IMR-90 (cell line): ENCODE results near the gene AMT. TPM values are rescaled to one million over a fixed set of nuclear protein-coding genes. Genes with fewer than 3 reads are reported as not detected.
A peak's percentile ranks its signal among the peaks of the same experiment; 100 is the strongest.

Experiments
- ATAC-seq: fragments of 200-7000 bp; cut with Tn5 transposase; 2 replicates; pipeline ENCODE4 v1.9.1; 2020; ENCODE audit warnings: low read depth, mild to moderate bottlenecking, moderate library complexity
- BruUV-seq: library from RNA; stranded (reverse); fragments of 400-500 nt; replicated peaks from 2 replicates; lab custom pipeline; 2021; lab: Mats Ljungman, UMichigan
- CTCF ChIA-PET: fragments of 300-600 bp; formaldehyde crosslinking; extraction: SDS; loops from one replicate; lab custom pipeline; 2021; ENCODE audit warnings: antibody characterized with exemption; lab: Yijun Ruan, JAX
- POLR2A ChIA-PET: fragments of 300-600 bp; sonication (Branson Sonifier 250); formaldehyde crosslinking; loops from one replicate; lab custom pipeline; 2022; ENCODE audit warnings: antibody characterized with exemption; ENCODE audit not compliant: unreplicated experiment; lab: Charles Lee
- DNase-seq: peaks from one replicate; pipeline ENCODE4 v3.0.0; 2013
- H2AFZ ChIP-seq: replicated peaks from 2 replicates; pipeline ENCODE3; 2013; ENCODE audit warnings: low read length, mild to moderate bottlenecking; ENCODE audit not compliant: poor library complexity
- H2AK5ac ChIP-seq: 2 replicates; pipeline ENCODE4 v1.6.1; 2013; ENCODE audit warnings: low read depth, low read length, inconsistent platforms
- H2AK9ac ChIP-seq: replicated peaks from 2 replicates; pipeline ENCODE3; 2013; ENCODE audit warnings: mild to moderate bottlenecking, low read depth, low read length, moderate library complexity; ENCODE audit not compliant: poor library complexity
- H2BK120ac ChIP-seq: 2 replicates; pipeline ENCODE4 v1.6.1; 2013; ENCODE audit warnings: low read depth, low read length, inconsistent platforms
- H2BK15ac ChIP-seq: 3 replicates; pipeline ENCODE4 v1.6.1; 2013; ENCODE audit warnings: low read depth, low read length, inconsistent platforms
- H2BK20ac ChIP-seq: 2 replicates; pipeline ENCODE4 v1.6.1; 2013; ENCODE audit warnings: low read depth, mild to moderate bottlenecking, inconsistent platforms, low read length, moderate library complexity
- H2BK5ac ChIP-seq: 2 replicates; pipeline ENCODE4 v1.6.1; 2013; ENCODE audit warnings: mild to moderate bottlenecking, low read depth, low read length, inconsistent platforms; ENCODE audit not compliant: poor library complexity, severe bottlenecking
- H3K14ac ChIP-seq: replicated peaks from 2 replicates; pipeline ENCODE4 v1.6.1; 2013; ENCODE audit warnings: low read depth, low read length, inconsistent platforms
- H3K18ac ChIP-seq: 2 replicates; pipeline ENCODE4 v1.6.1; 2013; ENCODE audit warnings: low read depth, low read length, control low read depth
- H3K23ac ChIP-seq: 2 replicates; pipeline ENCODE4 v1.6.1; 2013; ENCODE audit warnings: low read depth, low read length, inconsistent platforms
- H3K27ac ChIP-seq: 2 replicates; pipeline ENCODE4 v1.5.1; 2013; ENCODE audit warnings: mild to moderate bottlenecking, control low read depth, low read length; ENCODE audit not compliant: insufficient read depth
- H3K27me3 ChIP-seq: 2 replicates; pipeline ENCODE4 v1.6.1; 2013; ENCODE audit warnings: low read length; ENCODE audit not compliant: control insufficient read depth, insufficient read depth
- H3K36me3 ChIP-seq: 2 replicates; pipeline ENCODE4 v1.6.1; 2013; ENCODE audit warnings: low read length, mixed read lengths; ENCODE audit not compliant: control insufficient read depth, insufficient read depth
- H3K4ac ChIP-seq: 2 replicates; pipeline ENCODE4 v1.6.1; 2013; ENCODE audit warnings: low read depth, low read length, inconsistent platforms
- H3K4me1 ChIP-seq: 2 replicates; pipeline ENCODE4 v1.6.1; 2013; ENCODE audit warnings: low read length, mixed read lengths; ENCODE audit not compliant: control insufficient read depth, insufficient read depth
- H3K4me2 ChIP-seq: 2 replicates; pipeline ENCODE4 v1.6.1; 2013; ENCODE audit warnings: low read depth, mild to moderate bottlenecking, control low read depth, low read length, moderate library complexity
- H3K4me3 ChIP-seq: 2 replicates; pipeline ENCODE4 v1.5.1; 2013; ENCODE audit warnings: low read depth, mild to moderate bottlenecking, control low read depth, low read length, moderate library complexity; ENCODE audit not compliant: insufficient read depth
- H3K56ac ChIP-seq: 2 replicates; pipeline ENCODE4 v1.6.1; 2013; ENCODE audit warnings: low read length, inconsistent platforms; ENCODE audit not compliant: insufficient read depth; ENCODE audit errors: extremely low read depth
- H3K79me1 ChIP-seq, 2 experiments: 2 replicates each; pipeline ENCODE4 v1.6.1; 2013; ENCODE audit warnings: low read length in 2 of 2, inconsistent platforms in 1 of 2, low read depth in 1 of 2
- H3K9ac ChIP-seq: 2 replicates; pipeline ENCODE4 v1.6.1; 2013; ENCODE audit warnings: low read depth, low read length, control low read depth
- H3K9me1 ChIP-seq: 2 replicates; pipeline ENCODE4 v1.6.1; 2013; ENCODE audit warnings: low read length, inconsistent platforms; ENCODE audit not compliant: insufficient read depth
- H3K9me3 ChIP-seq: 2 replicates; pipeline ENCODE4 v1.6.1; 2013; ENCODE audit warnings: low read length; ENCODE audit not compliant: control insufficient read depth, insufficient read depth
- H4K20me1 ChIP-seq: 2 replicates; pipeline ENCODE4 v1.6.1; 2013; ENCODE audit warnings: low read length, inconsistent platforms; ENCODE audit not compliant: insufficient read depth
- H4K5ac ChIP-seq: 2 replicates; pipeline ENCODE4 v1.6.1; 2013; ENCODE audit warnings: mild to moderate bottlenecking, low read depth, low read length, control low read depth
- H4K8ac ChIP-seq, 2 experiments: 2 replicates each; pipeline ENCODE4 v1.6.1; 2013; ENCODE audit warnings: low read depth in 2 of 2, low read length in 2 of 2, control low read depth in 1 of 2, inconsistent platforms in 1 of 2
- H4K91ac ChIP-seq: 2 replicates; pipeline ENCODE4 v1.6.1; 2013; ENCODE audit warnings: low read depth, low read length, inconsistent platforms; ENCODE audit not compliant: insufficient read depth
- CHD1 ChIP-seq: IDR thresholded peaks from 2 replicates; pipeline ENCODE4 v1.6.1; 2012; ENCODE audit warnings: low read depth, low read length, improper control_type of control experiment
- CTCF ChIP-seq: conservative IDR thresholded peaks from 2 replicates; pipeline ENCODE4 v1.5.1; 2012; ENCODE audit warnings: mild to moderate bottlenecking, low read depth, low read length, improper control_type of control experiment
- ELK1 ChIP-seq: fragments of 150-350 bp; IDR thresholded peaks from 2 replicates; pipeline ENCODE4 v1.6.1; 2016; ENCODE audit warnings: low read depth, mild to moderate bottlenecking, low read length, moderate library complexity, borderline replicate concordance
- FOS ChIP-seq: fragments of 150-350 bp; IDR thresholded peaks from 2 replicates; pipeline ENCODE4 v1.6.1; 2016; ENCODE audit warnings: low read depth, low read length
- MAFK ChIP-seq: IDR thresholded peaks from 2 replicates; pipeline ENCODE4 v1.6.1; 2012; ENCODE audit warnings: low read depth, low read length, improper control_type of control experiment
- MAZ ChIP-seq: IDR thresholded peaks from 2 replicates; pipeline ENCODE4 v1.6.1; 2012; ENCODE audit warnings: low read depth, mild to moderate bottlenecking, low read length, improper control_type of control experiment, moderate library complexity, borderline replicate concordance
- MXI1 ChIP-seq: IDR thresholded peaks from 2 replicates; pipeline ENCODE4 v1.6.1; 2012; ENCODE audit warnings: low read depth, mild to moderate bottlenecking, low read length, moderate library complexity, borderline replicate concordance
- NFE2L2 ChIP-seq: fragments of 150-350 bp; IDR thresholded peaks from 2 replicates; pipeline ENCODE4 v1.6.1; 2016; ENCODE audit warnings: low read depth, mild to moderate bottlenecking, low read length
- POLR2A ChIP-seq: IDR thresholded peaks from 2 replicates; pipeline ENCODE4 v1.6.1; 2012; ENCODE audit warnings: mild to moderate bottlenecking, low read depth, low read length
- RAD21 ChIP-seq: IDR thresholded peaks from 2 replicates; pipeline ENCODE4 v1.6.1; 2012; ENCODE audit warnings: low read length, improper control_type of control experiment
- RCOR1 ChIP-seq: IDR thresholded peaks from 2 replicates; pipeline ENCODE4 v1.6.1; 2012; ENCODE audit warnings: mild to moderate bottlenecking, low read length, improper control_type of control experiment; ENCODE audit not compliant: insufficient replicate concordance
- RFX5 ChIP-seq: IDR thresholded peaks from 2 replicates; pipeline ENCODE4 v1.8.0; 2012; ENCODE audit warnings: low read depth, mild to moderate bottlenecking, low read length, moderate library complexity
- USF2 ChIP-seq: fragments of 150-350 bp; IDR thresholded peaks from 2 replicates; pipeline ENCODE4 v1.6.1; 2017; ENCODE audit warnings: mild to moderate bottlenecking, antibody characterized with exemption, low read length, low read depth
- WGBS, 2 experiments: methylation state at CpG; one replicate each; pipeline versions ENCODE4 v1.1.5 to v1.1.7; 2013; ENCODE audit warnings: missing lambda C conversion rate in 2 of 2; ENCODE audit not compliant: insufficient read length in 1 of 2; ENCODE audit errors: extremely low coverage in 2 of 2; 5-methylcytosine and 5-hydroxymethylcytosine counted together
- dilution Hi-C: fragments of 300-500 bp; cut with HindIII; formaldehyde crosslinking; loops from one replicate; pipeline ENCODE4 v1.14.3; 2018; ENCODE audit warnings: low sequenced_read_pairs; ENCODE audit not compliant: unreplicated experiment
- in situ Hi-C: fragments of 300-500 bp; cut with MboI; formaldehyde crosslinking; loops from 3 replicates; pipeline ENCODE4 v1.14.3; 2019; ENCODE audit warnings: low sequenced_read_pairs, inconsistent platforms, mixed read lengths
- intact Hi-C: fragments of 100-400 bp; cut with micrococcal nuclease; formaldehyde crosslinking; loops from 2 replicates; pipeline ENCODE4 v1.10.0; 2022
- polyA plus RNA-seq, 3 experiments: library from polyadenylated mRNA; depleted of rRNA; stranded (reverse); fragments of >200 nt; gene quantifications; 2 replicates each; pipeline ENCODE4 v1.2.3, GENCODE V29; 2012; ENCODE audit warnings: low replicate concordance in 1 of 3
- total RNA-seq: library from RNA; depleted of rRNA; stranded (reverse); fragments of >200 nt; gene quantifications from 2 replicates; pipeline ENCODE4 v1.2.3, GENCODE V29; 2012

AMT gene
- total and polyA plus RNA-seq, 2 of the 4 experiments (the other 2 are of a cell fraction), result 0.36 to 5.5 TPM

GRCh38 chr3:49445391-49445790, 23.1 kb upstream of the AMT start:
- intact Hi-C loops, result no loop called here

More at GRCh38 chr3:49445391-49445790, 23.1 kb upstream of the AMT start:
- H3K36me3 ChIP-seq, result no peaks in the 10 kb centered on the region
- no peak overlapping the region for H2AK9ac ChIP-seq
- BruUV-seq, result no TSS peak
- H3K56ac ChIP-seq, result no peak overlapping the region
- no peak overlapping the region for H4K8ac ChIP-seq
- H3K14ac ChIP-seq, result no peak overlapping the region
- H4K5ac ChIP-seq, result no peak overlapping the region
- H2AK5ac ChIP-seq, result peak overlapping the region; percentile 73; the same call in 1 of the 2 replicates
- ATAC-seq (no peak), DNase-seq (no peak)
- H4K91ac ChIP-seq, result no peak overlapping the region
- no peak overlapping the region for H3K23ac ChIP-seq
- no peaks in the 10 kb centered on the region for H4K20me1 ChIP-seq
- no peak overlapping the region for H3K4ac ChIP-seq
- H2AFZ ChIP-seq, result no peak overlapping the region
- H3K18ac ChIP-seq, result no peak overlapping the region
- no peak overlapping the region for H3K9ac ChIP-seq
- no peak overlapping the region for H3K4me3 ChIP-seq
- POLR2A ChIA-PET, result interaction anchor here (0.6 kb wide), 1 partner anchor 108 kb away, joined by 7 read pairs; no protein-coding TSS in a partner anchor
- TF ChIP-seq RAD21 (no peak), USF2 (no peak), POLR2A (no peak), FOS (no peak), NFE2L2 (no peak), CTCF (no peak), CHD1 (no peak), MAZ (no peak), RFX5 (no peak), MXI1 (no peak), MAFK (no peak), RCOR1 (no peak), ELK1 (no peak)
- no peak overlapping the region for H2BK20ac ChIP-seq
- H3K9me3 ChIP-seq, result no peaks in the 10 kb centered on the region
- CTCF ChIA-PET, result interaction anchor here (0.6 kb wide), 1 partner anchor 297 kb away, joined by 5 read pairs; no protein-coding TSS in a partner anchor
- dilution Hi-C loops (no loop called here), in situ Hi-C loops (loop anchor here (5.0 to 25.0 kb wide), 2 partner anchors 103 to 283 kb away; partner anchors contain the start of genes CCDC71, KLHDC8B and USP4)
- no peak overlapping the region for H2BK120ac ChIP-seq
- no CpG with 5 or more reads among the region's 5 CpGs for whole genome bisulfite sequencing, 2 experiments
- H3K4me2 ChIP-seq, result no peak overlapping the region
- peaks cover 4% of the 10 kb centered on the region; the same call in 1 of the 2 replicates for H3K9me1 ChIP-seq
- no peak overlapping the region for H2BK5ac ChIP-seq
- no peak overlapping the region for H2BK15ac ChIP-seq
- no peaks in the 10 kb centered on the region; a peak in 1 of 4 replicates for H3K79me1 ChIP-seq
- H3K27ac ChIP-seq, result no peak overlapping the region
- peaks cover 4% of the 10 kb centered on the region for H3K4me1 ChIP-seq
- H3K27me3 ChIP-seq, result no peaks in the 10 kb centered on the region
